MCF 10A (cell line): ENCODE data around the gene IRAK2. TPM values are rescaled to one million over a fixed set of nuclear protein-coding genes. Genes with fewer than 3 reads are reported as not detected.
"Not testable (repeated sequence)": the region's sequence is repeated elsewhere in the genome, so short reads cannot be mapped to it uniquely, and the experiment has no call there.

Source experiments
- BruUV-seq: library from RNA; stranded (reverse); fragments of 400-500 nt; replicated peaks from 2 replicates; lab custom pipeline; 2021; lab: Mats Ljungman, UMichigan
- CTCF ChIA-PET: fragments of 300-600 bp; sonication (Branson Sonifier 250); formaldehyde crosslinking; extraction: SDS; loops from one replicate; lab custom pipeline; 2021; ENCODE audit warnings: antibody characterized with exemption, inconsistent platforms; lab: Yijun Ruan, JAX
- POLR2A ChIA-PET: fragments of 300-600, 350-650 bp; sonication (Branson Sonifier 250); formaldehyde crosslinking; extraction: SDS; loops from one replicate; lab custom pipeline; 2020; ENCODE audit warnings: antibody characterized with exemption, inconsistent platforms; lab: Yijun Ruan, JAX
- DNase-seq: peaks from one replicate; pipeline ENCODE4 v3.0.0-alpha.2; 2018; ENCODE audit not compliant: unreplicated experiment
- H3K27ac Mint-ChIP-seq: one replicate; pipeline ENCODE4 v1.8.0; 2022; ENCODE audit warnings: mild to moderate bottlenecking, low read depth, mixed read lengths; ENCODE audit not compliant: unreplicated experiment
- H3K27me3 Mint-ChIP-seq: one replicate; pipeline ENCODE4 v1.8.0; 2022; ENCODE audit warnings: mixed read lengths; ENCODE audit not compliant: insufficient read depth, unreplicated experiment
- H3K36me3 Mint-ChIP-seq: one replicate; pipeline ENCODE4 v1.8.0; 2022; ENCODE audit warnings: mild to moderate bottlenecking, moderate library complexity, mixed read lengths; ENCODE audit not compliant: insufficient read depth, unreplicated experiment
- H3K4me1 Mint-ChIP-seq: one replicate; pipeline ENCODE4 v1.8.0; 2022; ENCODE audit warnings: mixed read lengths; ENCODE audit not compliant: insufficient read depth, unreplicated experiment
- H3K4me3 Mint-ChIP-seq: one replicate; pipeline ENCODE4 v1.8.0; 2022; ENCODE audit warnings: mild to moderate bottlenecking, moderate library complexity, mixed read lengths; ENCODE audit not compliant: unreplicated experiment
- H3K9me3 Mint-ChIP-seq: one replicate; pipeline ENCODE4 v1.8.0; 2022; ENCODE audit warnings: mixed read lengths; ENCODE audit not compliant: unreplicated experiment
- intact Hi-C: fragments of 100-400 bp; cut with micrococcal nuclease; formaldehyde crosslinking; loops from 2 replicates; pipeline ENCODE4 v1.14.1; 2022
- total RNA-seq: library from RNA; stranded (reverse); gene quantifications from 2 replicates; pipeline ENCODE4 v1.2.3, GENCODE V29; 2022
- TF ChIP-seq, protein P1 (sequence below): fragments of 200-600 bp; IDR thresholded peaks from one replicate; pipeline ENCODE4 v1.8.0; 2022; ENCODE audit warnings: antibody characterized with exemption, mild to moderate bottlenecking; ENCODE audit not compliant: unreplicated experiment

Gene IRAK2
- total RNA-seq, 1 experiment from 2014 or later, result 6.0 TPM

DNA sequence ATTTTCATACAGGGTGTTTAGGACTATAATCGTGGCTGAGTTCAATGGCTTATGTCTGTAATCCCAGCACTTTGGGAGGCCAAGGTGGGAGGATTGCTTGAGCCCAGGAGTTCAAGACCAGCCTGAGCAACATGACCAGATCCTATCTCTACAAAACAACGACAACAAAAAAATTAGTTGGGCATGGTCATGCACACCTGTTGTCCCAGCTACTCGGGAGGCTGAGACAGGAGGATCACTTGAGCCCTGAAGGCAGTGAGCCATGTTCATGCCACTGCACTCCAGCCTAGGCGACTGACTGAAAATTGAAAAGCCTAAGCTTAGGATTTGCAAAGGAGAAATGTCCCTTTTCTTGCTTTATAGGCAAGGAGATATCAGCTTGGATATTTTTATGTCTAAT, 47.8 kb upstream of the IRAK2 start:
- Mint-ChIP-seq H3K9me3 (no peaks in the 10 kb centered on the region), H3K4me3 (peak overlapping the region; percentile 94), H3K27me3 (no peaks in the 10 kb centered on the region), H3K36me3 (peaks cover 28% of the 10 kb centered on the region), H3K27ac (no peak overlapping the region), H3K4me1 (peaks cover 7% of the 10 kb centered on the region)
- no TSS peak for BruUV-seq
- POLR2A ChIA-PET, result interaction anchor here (1.0 to 2.1 kb wide), 10 partner anchors 25 to 191 kb away, joined by 3 to 10 read pairs (median 3); partner anchors contain the start of genes TATDN2 and VHL
- DNase-seq, result no peak
- CTCF ChIA-PET, result interaction anchor here (0.7 to 0.8 kb wide), 2 partner anchors 34 to 170 kb away, joined by 3 to 4 read pairs; no protein-coding TSS in a partner anchor
- TF ChIP-seq, protein P1, sequence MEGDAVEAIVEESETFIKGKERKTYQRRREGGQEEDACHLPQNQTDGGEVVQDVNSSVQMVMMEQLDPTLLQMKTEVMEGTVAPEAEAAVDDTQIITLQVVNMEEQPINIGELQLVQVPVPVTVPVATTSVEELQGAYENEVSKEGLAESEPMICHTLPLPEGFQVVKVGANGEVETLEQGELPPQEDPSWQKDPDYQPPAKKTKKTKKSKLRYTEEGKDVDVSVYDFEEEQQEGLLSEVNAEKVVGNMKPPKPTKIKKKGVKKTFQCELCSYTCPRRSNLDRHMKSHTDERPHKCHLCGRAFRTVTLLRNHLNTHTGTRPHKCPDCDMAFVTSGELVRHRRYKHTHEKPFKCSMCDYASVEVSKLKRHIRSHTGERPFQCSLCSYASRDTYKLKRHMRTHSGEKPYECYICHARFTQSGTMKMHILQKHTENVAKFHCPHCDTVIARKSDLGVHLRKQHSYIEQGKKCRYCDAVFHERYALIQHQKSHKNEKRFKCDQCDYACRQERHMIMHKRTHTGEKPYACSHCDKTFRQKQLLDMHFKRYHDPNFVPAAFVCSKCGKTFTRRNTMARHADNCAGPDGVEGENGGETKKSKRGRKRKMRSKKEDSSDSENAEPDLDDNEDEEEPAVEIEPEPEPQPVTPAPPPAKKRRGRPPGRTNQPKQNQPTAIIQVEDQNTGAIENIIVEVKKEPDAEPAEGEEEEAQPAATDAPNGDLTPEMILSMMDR, result no peak
- intact Hi-C loops, result no loop called here

GRCh38 chr3:10119376-10119775, 45.3 kb upstream of the IRAK2 start:
- CTCF ChIA-PET, result interaction anchor here (0.6 kb wide), 1 partner anchor 1250 kb away, joined by 7 read pairs; no protein-coding TSS in a partner anchor
- Mint-ChIP-seq H3K9me3 (no peaks in the 10 kb centered on the region), H3K4me3 (no peak overlapping the region), H3K36me3 (peaks cover 38% of the 10 kb centered on the region), H3K27me3 (no peaks in the 10 kb centered on the region), H3K4me1 (peaks cover 14% of the 10 kb centered on the region), H3K27ac (no peak overlapping the region)
- intact Hi-C loops, result no loop called here
- DNase-seq, result no peak
- POLR2A ChIA-PET, result no interaction called here
- TF ChIP-seq, protein P1, result no peak
- no TSS peak for BruUV-seq

GRCh38 chr3:10121064-10121463, 43.7 kb upstream of the IRAK2 start:
- intact Hi-C loops, result no loop called here
- Mint-ChIP-seq H3K9me3 (no peaks in the 10 kb centered on the region), H3K4me3 (no peak overlapping the region), H3K36me3 (peaks cover 53% of the 10 kb centered on the region), H3K27me3 (no peaks in the 10 kb centered on the region), H3K4me1 (peaks cover 20% of the 10 kb centered on the region), H3K27ac (no peak overlapping the region)
- no peak for DNase-seq
- TF ChIP-seq, protein P1, result no peak
- no TSS peak for BruUV-seq
- CTCF ChIA-PET, result interaction anchor here (0.7 kb wide), 1 partner anchor 147 kb away, joined by 3 read pairs; no protein-coding TSS in a partner anchor
- POLR2A ChIA-PET, result no interaction called here

DNA sequence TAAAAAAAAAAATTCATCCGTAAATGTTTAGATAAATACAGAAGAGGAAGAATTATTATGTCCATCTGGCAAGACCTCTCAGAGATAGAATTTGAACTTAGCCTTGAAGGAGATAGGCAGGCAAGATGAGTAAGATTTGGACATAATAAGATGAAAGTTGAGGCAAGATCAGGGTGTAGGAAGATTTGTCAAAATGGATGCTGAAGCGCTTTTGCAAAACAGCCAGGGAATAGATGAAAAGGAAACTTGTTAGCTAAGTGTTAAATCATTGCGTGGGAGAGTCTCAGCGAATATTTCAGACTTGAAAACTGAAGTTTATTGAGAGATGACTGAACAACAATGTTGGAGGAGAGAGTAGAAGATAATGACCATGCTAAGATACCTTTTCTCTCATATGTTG, 42.0 kb upstream of the IRAK2 start:
- H3K27ac Mint-ChIP-seq, result no peak overlapping the region
- CTCF ChIA-PET, result interaction anchor here (0.5 to 0.7 kb wide), 2 partner anchors 88 to 229 kb away, joined by 3 to 4 read pairs; no protein-coding TSS in a partner anchor
- BruUV-seq, result no TSS peak

DNA sequence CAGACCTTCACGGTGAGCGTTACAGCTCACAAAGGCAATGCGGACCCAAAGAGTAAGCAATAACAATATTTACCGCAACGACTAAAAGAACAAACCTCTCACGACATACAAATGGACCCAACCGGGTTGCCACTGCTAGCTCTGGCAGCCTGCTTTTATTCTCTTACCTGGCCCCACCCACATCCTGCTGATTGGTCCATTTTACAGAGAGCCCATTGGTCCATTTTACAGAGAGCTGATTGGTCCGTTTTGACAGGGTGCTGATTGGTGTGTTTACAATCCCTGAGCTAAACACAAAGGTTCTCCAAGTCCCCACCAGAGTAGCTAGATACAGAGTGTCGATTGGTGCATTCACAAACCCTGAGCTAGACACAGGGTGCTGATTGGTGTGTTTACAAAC, 28.8 kb upstream of the IRAK2 start:
- POLR2A ChIA-PET, H3K27ac Mint-ChIP-seq, H3K9me3 Mint-ChIP-seq, H3K27me3 Mint-ChIP-seq, H3K4me3 Mint-ChIP-seq, H3K4me1 Mint-ChIP-seq, H3K36me3 Mint-ChIP-seq, DNase-seq, intact Hi-C loops, BruUV-seq: not testable (repeated sequence)
- CTCF ChIA-PET, result interaction anchor here (0.7 kb wide), 1 partner anchor 11 kb away, joined by 3 read pairs; no protein-coding TSS in a partner anchor

More for the DNA sequence above, 42.0 kb upstream of the IRAK2 start:
- H3K27me3 Mint-ChIP-seq, result no peaks in the 10 kb centered on the region
- POLR2A ChIA-PET, result no interaction called here
- H3K4me3 Mint-ChIP-seq, result no peak overlapping the region
- TF ChIP-seq, protein P1, result no peak
- DNase-seq, result no peak
- intact Hi-C loops, result no loop called here
- peaks cover 69% of the 10 kb centered on the region for H3K36me3 Mint-ChIP-seq
- peaks cover 13% of the 10 kb centered on the region for H3K4me1 Mint-ChIP-seq
- no peaks in the 10 kb centered on the region for H3K9me3 Mint-ChIP-seq
